ENCODE data around the gene SYNGR3. TPM values are rescaled to one million over a fixed set of nuclear protein-coding genes. Genes with fewer than 3 reads are reported as not detected.

SYNGR3 gene
- total RNA-seq, 2 donors from 2014 or later = 1.5 to 1.9 TPM

GRCh38 chr16:2001456-2002355 is 11.9 kb downstream of the SYNGR3 start:
- DNase-seq = no peak
- TF ChIP-seq CTCF (IDR thresholded peaks at IDR 0.05) = no peak
- no peaks in the 10 kb centered on the region for H3K9me3 ChIP-seq
- H3K27me3 ChIP-seq = no peaks in the 10 kb centered on the region
- intact Hi-C loops (cut with DNase I) = no loop called here
- H3K27ac ChIP-seq = no peak overlapping the region
- H3K4me3 ChIP-seq = no peak overlapping the region
- no peak overlapping the region for H3K9ac ChIP-seq (ENCODE audit: low read depth in 2 of 2, low read length in 2 of 2)
- peaks cover 41% of the 10 kb centered on the region for H3K36me3 ChIP-seq
- peaks cover 15% of the 10 kb centered on the region for H3K4me1 ChIP-seq

GRCh38 chr16:2002406-2003230 is 12.8 kb downstream of the SYNGR3 start:
- Histone ChIP-seq H3K27ac (no peak overlapping the region), H3K27me3 (no peaks in the 10 kb centered on the region), H3K36me3 (peaks cover 41% of the 10 kb centered on the region), H3K9me3 (no peaks in the 10 kb centered on the region), H3K9ac (ENCODE audit: low read depth in 2 of 2, low read length in 2 of 2) (no peak overlapping the region), H3K4me1 (peaks cover 21% of the 10 kb centered on the region), H3K4me3 (no peak overlapping the region)
- no peak for DNase-seq
- no peak for TF ChIP-seq CTCF (IDR thresholded peaks at IDR 0.05)
- intact Hi-C loops (cut with DNase I) = no loop called here

- intact Hi-C loops (cut with DNase I) = no loop called here
- DNase-seq = no peak
- peaks cover 36% of the 10 kb centered on the region for H3K36me3 ChIP-seq
These were observed 13.6 kb downstream of the SYNGR3 start for GRCh38 chr16:2003231-2003826.

GRCh38 chr16:2003827-2004641 is 14.3 kb downstream of the SYNGR3 start:
- TF ChIP-seq CTCF (IDR thresholded peaks at IDR 0.05) = peak; percentile 96
- H3K9ac ChIP-seq (ENCODE audit: low read depth in 2 of 2, low read length in 2 of 2) = peak overlapping the region in 1 of 2 donors; percentile 64

More at GRCh38 chr16:2003231-2003826, 13.6 kb downstream of the SYNGR3 start:
- H3K9ac ChIP-seq (ENCODE audit: low read depth in 2 of 2, low read length in 2 of 2) = no peak overlapping the region
- peaks cover 29% of the 10 kb centered on the region for H3K4me1 ChIP-seq
- no peaks in the 10 kb centered on the region for H3K27me3 ChIP-seq
- no peaks in the 10 kb centered on the region for H3K9me3 ChIP-seq
- TF ChIP-seq CTCF (IDR thresholded peaks at IDR 0.05) = no peak
- no peak overlapping the region for H3K4me3 ChIP-seq
- peak overlapping the region; percentile 23 for H3K27ac ChIP-seq

More at GRCh38 chr16:2003827-2004641, 14.3 kb downstream of the SYNGR3 start:
- intact Hi-C loops (cut with DNase I) = no loop called here
- Histone ChIP-seq H3K9me3 (no peaks in the 10 kb centered on the region), H3K36me3 (peaks cover 29% of the 10 kb centered on the region), H3K4me3 (no peak overlapping the region), H3K27me3 (no peaks in the 10 kb centered on the region), H3K4me1 (peaks cover 29% of the 10 kb centered on the region), H3K27ac (peak overlapping the region; percentile 23)
- DNase-seq = peak; percentile 93

All from colonic mucosa (tissue), 4 donors.